Measurements from ENCODE around the gene ZMYM1. TPM values are rescaled to one million over a fixed set of nuclear protein-coding genes. Genes with fewer than 3 reads are reported as not detected.
"Not testable (repeated sequence)": the region's sequence is repeated elsewhere in the genome, so short reads cannot be mapped to it uniquely, and the experiment has no call there.

Gene ZMYM1
- total RNA-seq, 2 experiments from 2014 or later = 3.9 to 6.1 TPM

GRCh38 chr1:35120458-35121133 is 41.4 kb downstream of the ZMYM1 start:
- peaks cover 4% of the 10 kb centered on the region for H3K4me1 Mint-ChIP-seq

GRCh38 chr1:35122311-35122710 is 43.1 kb downstream of the ZMYM1 start:
- H3K27me3 Mint-ChIP-seq = peaks cover 33% of the 10 kb centered on the region
- no peak overlapping the region for H3K27ac Mint-ChIP-seq

More at GRCh38 chr1:35120458-35121133, 41.4 kb downstream of the ZMYM1 start:
- Mint-ChIP-seq H3K36me3 (peaks cover 9% of the 10 kb centered on the region), H3K27me3 (peaks cover 33% of the 10 kb centered on the region), H3K27ac (no peak overlapping the region), H3K9me3 (no peaks in the 10 kb centered on the region), H3K4me3 (peak overlapping the region; percentile 37)
- DNase-seq = peak; percentile 6

GRCh38 chr1:35126546-35126945 is 47.4 kb downstream of the ZMYM1 start:
- H3K36me3 Mint-ChIP-seq = no peaks in the 10 kb centered on the region
- no peaks in the 10 kb centered on the region for H3K4me1 Mint-ChIP-seq
- H3K4me3 Mint-ChIP-seq = no peak overlapping the region
- no peak overlapping the region for H3K27ac Mint-ChIP-seq
- no peak for DNase-seq
- H3K9me3 Mint-ChIP-seq = peaks cover 2% of the 10 kb centered on the region
- peaks cover 16% of the 10 kb centered on the region for H3K27me3 Mint-ChIP-seq

More at GRCh38 chr1:35122311-35122710, 43.1 kb downstream of the ZMYM1 start:
- Mint-ChIP-seq H3K4me3 (no peak overlapping the region), H3K9me3 (peaks cover 2% of the 10 kb centered on the region), H3K36me3 (peaks cover 7% of the 10 kb centered on the region), H3K4me1 (no peaks in the 10 kb centered on the region)
- DNase-seq = no peak

GRCh38 chr1:35129080-35129479 is 49.9 kb downstream of the ZMYM1 start:
- Mint-ChIP-seq H3K9me3 (peaks cover 2% of the 10 kb centered on the region), H3K36me3 (no peaks in the 10 kb centered on the region), H3K27ac (no peak overlapping the region), H3K4me3 (no peak overlapping the region), H3K4me1 (no peaks in the 10 kb centered on the region), H3K27me3 (peaks cover 3% of the 10 kb centered on the region)
- no peak for DNase-seq

GRCh38 chr1:35136780-35137179 is 57.6 kb downstream of the ZMYM1 start:
- Mint-ChIP-seq H3K27ac (no peak overlapping the region), H3K4me1 (no peaks in the 10 kb centered on the region), H3K9me3 (no peaks in the 10 kb centered on the region), H3K4me3 (no peak overlapping the region), H3K27me3 (no peaks in the 10 kb centered on the region), H3K36me3 (no peaks in the 10 kb centered on the region)
- DNase-seq = no peak

- not testable (repeated sequence) for H3K27ac Mint-ChIP-seq, H3K27me3 Mint-ChIP-seq, H3K9me3 Mint-ChIP-seq, H3K4me1 Mint-ChIP-seq, DNase-seq, H3K4me3 Mint-ChIP-seq, H3K36me3 Mint-ChIP-seq
Measured at GRCh38 chr1:35137590-35137989, 58.4 kb downstream of the ZMYM1 start.

GRCh38 chr1:35142294-35142693 is 63.1 kb downstream of the ZMYM1 start:
- DNase-seq, H3K9me3 Mint-ChIP-seq: not testable (repeated sequence)

GRCh38 chr1:35142728-35143127 is 63.5 kb downstream of the ZMYM1 start:
- not testable (repeated sequence) for H3K27ac Mint-ChIP-seq, H3K4me3 Mint-ChIP-seq, H3K4me1 Mint-ChIP-seq, H3K36me3 Mint-ChIP-seq, DNase-seq, H3K27me3 Mint-ChIP-seq, H3K9me3 Mint-ChIP-seq

More at GRCh38 chr1:35142294-35142693, 63.1 kb downstream of the ZMYM1 start:
- not testable (repeated sequence) for H3K36me3 Mint-ChIP-seq, H3K27me3 Mint-ChIP-seq, H3K4me1 Mint-ChIP-seq, H3K4me3 Mint-ChIP-seq, H3K27ac Mint-ChIP-seq

- H3K36me3 Mint-ChIP-seq = no peaks in the 10 kb centered on the region
- peaks cover 8% of the 10 kb centered on the region for H3K4me1 Mint-ChIP-seq
- H3K27me3 Mint-ChIP-seq = peaks cover 3% of the 10 kb centered on the region
- DNase-seq = no peak
- no peak overlapping the region for H3K27ac Mint-ChIP-seq
- H3K9me3 Mint-ChIP-seq = no peaks in the 10 kb centered on the region
- no peak overlapping the region for H3K4me3 Mint-ChIP-seq
Measured at GRCh38 chr1:35143737-35144508, 64.7 kb downstream of the ZMYM1 start.

GRCh38 chr1:35145892-35146549 is 66.8 kb downstream of the ZMYM1 start:
- not testable (repeated sequence) for H3K4me1 Mint-ChIP-seq, H3K4me3 Mint-ChIP-seq, H3K36me3 Mint-ChIP-seq, H3K27ac Mint-ChIP-seq, DNase-seq, H3K9me3 Mint-ChIP-seq, H3K27me3 Mint-ChIP-seq

- Mint-ChIP-seq H3K27me3 (no peaks in the 10 kb centered on the region), H3K9me3 (peaks cover 4% of the 10 kb centered on the region), H3K4me1 (peaks cover 5% of the 10 kb centered on the region), H3K4me3 (no peak overlapping the region), H3K36me3 (no peaks in the 10 kb centered on the region), H3K27ac (no peak overlapping the region)
- no peak for DNase-seq
Measured at GRCh38 chr1:35151220-35151619, 72.0 kb downstream of the ZMYM1 start.

- H3K27me3 Mint-ChIP-seq = no peaks in the 10 kb centered on the region
Measured at GRCh38 chr1:35164893-35165292, 85.7 kb downstream of the ZMYM1 start.

More at GRCh38 chr1:35164893-35165292, 85.7 kb downstream of the ZMYM1 start:
- no peak for DNase-seq
- Mint-ChIP-seq H3K9me3 (peaks cover 9% of the 10 kb centered on the region), H3K4me3 (no peak overlapping the region), H3K36me3 (no peaks in the 10 kb centered on the region), H3K27ac (no peak overlapping the region), H3K4me1 (no peaks in the 10 kb centered on the region)
